Measurements from ENCODE around the gene CYBC1.
A peak's percentile ranks its signal among the peaks of the same experiment; 100 is the strongest.

The CYBC1 gene

DNA sequence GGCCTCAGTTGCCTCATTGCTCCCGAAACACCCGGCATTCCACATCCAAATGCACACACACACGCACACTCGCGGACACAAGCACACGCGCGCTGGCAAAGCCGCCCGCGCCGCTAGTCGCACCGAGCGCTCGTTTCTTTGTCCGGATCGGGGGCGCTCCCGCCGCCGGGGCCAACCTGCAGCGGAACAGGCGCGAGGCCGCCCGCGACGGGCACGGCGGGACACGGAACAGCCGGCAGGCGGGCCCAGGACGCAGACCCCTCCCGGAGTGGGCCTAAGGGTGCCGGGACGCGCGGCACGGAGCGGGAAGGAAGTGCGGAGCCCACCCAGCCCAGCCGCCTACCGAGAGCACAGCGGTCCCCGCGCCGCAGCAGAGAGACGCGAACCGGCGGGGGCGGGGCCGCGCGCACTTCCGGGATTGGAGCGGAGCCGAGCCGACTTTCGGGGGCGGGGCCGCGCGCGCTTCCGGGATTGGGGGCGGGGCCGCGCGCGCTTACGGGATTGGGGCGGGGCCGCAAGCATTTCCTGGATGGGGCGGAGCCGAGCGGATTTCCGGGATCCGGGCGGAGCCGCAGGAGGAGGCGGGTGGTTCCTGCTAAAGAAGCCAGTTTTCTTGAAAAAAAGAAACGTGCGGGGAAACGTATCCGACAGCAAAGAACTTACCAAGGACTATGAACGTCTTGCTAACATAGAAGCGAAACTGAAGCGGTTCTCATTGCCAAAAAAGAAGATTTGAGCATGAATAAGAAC, at the start of gene CYBC1:
CYBC1 (minus strand) TSS at position 396 of the 750 bp plus-strand sequence. CDS start 1,498 bp downstream, outside the sequence.
- TF ChIP-seq, protein P1, sequence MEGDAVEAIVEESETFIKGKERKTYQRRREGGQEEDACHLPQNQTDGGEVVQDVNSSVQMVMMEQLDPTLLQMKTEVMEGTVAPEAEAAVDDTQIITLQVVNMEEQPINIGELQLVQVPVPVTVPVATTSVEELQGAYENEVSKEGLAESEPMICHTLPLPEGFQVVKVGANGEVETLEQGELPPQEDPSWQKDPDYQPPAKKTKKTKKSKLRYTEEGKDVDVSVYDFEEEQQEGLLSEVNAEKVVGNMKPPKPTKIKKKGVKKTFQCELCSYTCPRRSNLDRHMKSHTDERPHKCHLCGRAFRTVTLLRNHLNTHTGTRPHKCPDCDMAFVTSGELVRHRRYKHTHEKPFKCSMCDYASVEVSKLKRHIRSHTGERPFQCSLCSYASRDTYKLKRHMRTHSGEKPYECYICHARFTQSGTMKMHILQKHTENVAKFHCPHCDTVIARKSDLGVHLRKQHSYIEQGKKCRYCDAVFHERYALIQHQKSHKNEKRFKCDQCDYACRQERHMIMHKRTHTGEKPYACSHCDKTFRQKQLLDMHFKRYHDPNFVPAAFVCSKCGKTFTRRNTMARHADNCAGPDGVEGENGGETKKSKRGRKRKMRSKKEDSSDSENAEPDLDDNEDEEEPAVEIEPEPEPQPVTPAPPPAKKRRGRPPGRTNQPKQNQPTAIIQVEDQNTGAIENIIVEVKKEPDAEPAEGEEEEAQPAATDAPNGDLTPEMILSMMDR (conservative IDR thresholded peaks at IDR 0.05; ENCODE audit: low read depth, low read length) = no peak
- peak; percentile 97 for DNase-seq (ENCODE audit: low read depth)

DNA sequence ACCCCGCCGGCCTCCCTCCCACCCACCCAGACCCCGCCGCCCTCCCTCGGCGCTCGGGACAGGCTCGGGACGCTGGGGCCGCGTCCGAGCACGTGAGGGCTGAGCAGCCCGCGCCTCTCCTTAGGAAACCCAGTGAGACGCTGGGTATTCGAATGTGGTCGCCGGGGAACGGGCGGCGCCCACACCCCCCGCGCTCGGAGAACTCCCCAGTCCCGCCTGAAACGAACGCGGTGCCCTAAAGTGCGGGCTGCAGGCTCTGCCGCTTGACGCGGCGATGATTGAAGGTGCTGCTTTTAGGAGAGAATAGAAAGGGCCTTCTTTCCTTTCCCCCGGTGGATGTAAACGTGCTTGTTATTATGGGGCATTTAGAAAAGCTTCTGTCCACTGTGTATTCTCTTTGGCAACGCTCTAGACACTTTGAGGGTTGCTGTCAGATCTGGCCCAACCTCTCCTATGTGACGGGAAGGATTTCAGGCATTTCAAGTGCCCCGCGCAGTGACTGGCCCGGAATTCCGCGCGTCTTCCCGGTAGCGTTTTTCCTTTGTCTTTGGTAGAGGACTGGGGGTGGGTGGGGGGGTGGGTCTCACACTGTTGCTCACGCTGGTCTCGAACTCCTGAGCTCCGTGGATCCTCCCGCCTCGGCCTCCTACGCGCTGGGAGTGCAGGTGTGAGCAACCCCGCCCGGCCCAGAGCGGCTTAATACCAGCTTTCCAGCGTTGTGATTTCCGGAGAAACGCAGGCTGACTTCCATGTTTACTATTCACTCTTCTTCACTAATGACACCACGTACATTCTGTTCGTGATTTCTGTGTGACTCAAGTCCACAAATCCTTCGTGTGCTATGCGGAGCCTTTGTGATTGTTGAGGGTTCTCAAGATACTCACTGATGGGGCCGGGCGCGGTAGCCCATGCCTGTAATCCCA, 47.2 kb upstream of the CYBC1 start:
- TF ChIP-seq, protein P1 (conservative IDR thresholded peaks at IDR 0.05; ENCODE audit: low read depth, low read length) = no peak
- peak overlapping the region; percentile 60 for H3K4me3 ChIP-seq (ENCODE audit: low read depth, low read length)
- DNase-seq (ENCODE audit: low read depth) = peak; percentile 35

More for the DNA sequence above, at the start of gene CYBC1:
- peak within 1 kb of the TSS; percentile 88 for H3K4me3 ChIP-seq (ENCODE audit: low read depth, low read length)

DNA sequence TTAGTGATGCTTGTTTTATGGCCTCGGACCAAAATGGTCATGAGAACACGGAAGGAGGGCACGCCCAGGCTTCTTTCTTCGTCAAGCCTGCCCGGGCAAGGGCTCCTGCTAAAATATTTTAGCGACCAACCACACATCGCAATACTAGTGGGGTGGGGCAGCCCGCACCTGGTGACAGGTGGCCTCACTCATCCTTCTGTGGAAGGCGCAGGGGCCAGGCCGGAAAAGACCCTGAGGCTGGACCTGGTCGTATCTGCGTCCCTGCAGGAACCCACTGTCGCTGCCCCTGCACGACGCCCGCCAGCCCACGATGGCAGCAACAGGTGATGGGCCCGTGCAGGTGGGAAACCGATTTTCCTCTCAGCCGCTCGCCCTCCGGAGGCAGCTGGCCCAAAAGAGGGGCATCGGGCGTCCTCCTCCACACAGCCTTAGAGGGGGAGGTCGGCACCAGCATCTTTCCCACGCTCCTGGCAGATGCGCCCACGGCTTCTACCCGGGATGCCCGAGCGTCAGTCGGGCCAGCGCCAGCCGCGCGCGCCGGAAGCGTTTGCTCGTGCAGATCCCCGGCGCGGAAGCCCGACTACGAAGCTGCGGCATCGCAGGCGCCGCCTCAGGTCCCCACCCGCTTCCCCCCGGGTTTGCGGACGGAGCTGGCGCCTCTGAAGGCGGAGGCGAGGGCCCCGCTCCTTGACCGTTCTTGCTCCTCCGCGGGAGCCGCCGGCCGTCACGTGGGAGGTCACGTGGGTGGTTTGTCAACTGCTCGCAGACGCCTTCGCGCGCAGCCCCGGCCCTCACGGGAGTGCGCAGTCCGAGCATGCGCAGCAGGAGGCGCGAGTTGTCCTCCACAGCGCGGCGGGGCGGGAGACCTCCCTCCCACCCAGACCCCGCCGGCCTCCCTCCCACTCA, 46.2 kb upstream of the CYBC1 start:
- TF ChIP-seq, protein P1 (conservative IDR thresholded peaks at IDR 0.05; ENCODE audit: low read depth, low read length) = no peak
- DNase-seq (ENCODE audit: low read depth) = peak; percentile 93
- peak overlapping the region; percentile 71 for H3K4me3 ChIP-seq (ENCODE audit: low read depth, low read length)

GRCh38 chr17:82495844-82496528, 45.4 kb upstream of the CYBC1 start:
- DNase-seq (ENCODE audit: low read depth) = no peak
- H3K4me3 ChIP-seq (ENCODE audit: low read depth, low read length) = no peak overlapping the region
- TF ChIP-seq, protein P1 (conservative IDR thresholded peaks at IDR 0.05; ENCODE audit: low read depth, low read length) = no peak

DNA sequence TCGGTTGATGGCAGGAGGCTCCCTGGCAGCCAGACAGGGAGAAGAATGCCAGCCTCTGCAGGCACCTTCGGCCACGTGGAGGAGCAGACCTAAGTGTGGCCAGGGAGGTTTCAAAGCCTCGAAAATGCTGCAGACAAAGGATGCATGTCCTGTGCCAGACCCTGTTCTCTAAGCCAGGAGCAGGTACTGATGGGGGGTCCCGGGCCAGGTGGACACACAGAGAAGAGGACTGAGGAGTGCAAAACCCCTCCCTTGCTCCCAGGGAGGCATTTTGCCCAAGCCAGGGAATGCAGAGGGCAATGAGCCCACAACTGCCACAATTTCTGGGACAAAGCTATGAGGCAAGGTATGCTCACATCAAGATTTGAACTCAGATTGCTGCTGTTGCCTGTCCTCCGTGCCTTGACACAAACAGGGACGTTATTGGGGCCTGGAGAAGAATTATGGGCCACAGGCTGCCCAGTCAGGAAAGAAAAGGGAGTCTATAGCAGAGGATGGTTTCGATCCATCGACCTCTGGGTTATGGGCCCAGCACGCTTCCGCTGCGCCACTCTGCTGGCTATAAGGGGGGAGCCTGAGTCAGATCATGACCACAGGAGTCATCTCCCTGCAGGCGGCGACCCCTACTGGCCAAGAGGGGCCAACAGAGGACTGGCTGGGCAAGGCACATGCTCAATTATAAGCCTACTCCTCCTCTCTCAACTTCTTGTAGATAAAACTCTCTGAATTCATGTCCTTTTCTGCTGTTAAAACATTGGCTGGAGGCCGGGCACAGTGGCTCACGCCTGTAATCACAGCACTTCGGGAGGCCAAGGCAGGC, 43.9 kb upstream of the CYBC1 start:
- DNase-seq (ENCODE audit: low read depth) = peak; percentile 95
- peak overlapping the region; percentile 16 for H3K4me3 ChIP-seq (ENCODE audit: low read depth, low read length)
- TF ChIP-seq, protein P1 (conservative IDR thresholded peaks at IDR 0.05; ENCODE audit: low read depth, low read length) = peak; percentile 88

Measured in choroid plexus epithelial cell (primary cell).